ENCODE measurements around the gene ZNRF1. TPM values are rescaled to one million over a fixed set of nuclear protein-coding genes. Genes with fewer than 3 reads are reported as not detected.

The ZNRF1 gene
- total and polyA plus RNA-seq, 2 of the 8 experiments (the other 6 are each of a cell fraction or from before 2014, with no cell fraction given): 33.5 to 52.9 TPM

DNA sequence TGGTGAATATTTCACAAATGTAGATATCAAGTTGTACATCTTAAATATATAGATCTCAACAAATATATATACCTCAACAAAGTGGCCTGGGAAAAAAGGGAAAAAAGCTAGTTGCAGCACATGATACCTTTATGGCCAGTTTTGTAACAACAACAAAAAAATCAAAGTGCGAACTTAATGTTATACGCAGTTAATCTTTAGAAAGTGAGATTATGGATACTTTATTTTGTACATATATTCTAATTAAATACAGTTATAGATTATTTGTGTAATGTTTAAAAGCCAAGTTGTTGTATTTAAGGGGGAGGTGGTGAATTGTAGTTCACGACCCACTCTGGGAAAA is 149.1 kb downstream of the ZNRF1 start (continued):
- TF ChIP-seq, protein P1, sequence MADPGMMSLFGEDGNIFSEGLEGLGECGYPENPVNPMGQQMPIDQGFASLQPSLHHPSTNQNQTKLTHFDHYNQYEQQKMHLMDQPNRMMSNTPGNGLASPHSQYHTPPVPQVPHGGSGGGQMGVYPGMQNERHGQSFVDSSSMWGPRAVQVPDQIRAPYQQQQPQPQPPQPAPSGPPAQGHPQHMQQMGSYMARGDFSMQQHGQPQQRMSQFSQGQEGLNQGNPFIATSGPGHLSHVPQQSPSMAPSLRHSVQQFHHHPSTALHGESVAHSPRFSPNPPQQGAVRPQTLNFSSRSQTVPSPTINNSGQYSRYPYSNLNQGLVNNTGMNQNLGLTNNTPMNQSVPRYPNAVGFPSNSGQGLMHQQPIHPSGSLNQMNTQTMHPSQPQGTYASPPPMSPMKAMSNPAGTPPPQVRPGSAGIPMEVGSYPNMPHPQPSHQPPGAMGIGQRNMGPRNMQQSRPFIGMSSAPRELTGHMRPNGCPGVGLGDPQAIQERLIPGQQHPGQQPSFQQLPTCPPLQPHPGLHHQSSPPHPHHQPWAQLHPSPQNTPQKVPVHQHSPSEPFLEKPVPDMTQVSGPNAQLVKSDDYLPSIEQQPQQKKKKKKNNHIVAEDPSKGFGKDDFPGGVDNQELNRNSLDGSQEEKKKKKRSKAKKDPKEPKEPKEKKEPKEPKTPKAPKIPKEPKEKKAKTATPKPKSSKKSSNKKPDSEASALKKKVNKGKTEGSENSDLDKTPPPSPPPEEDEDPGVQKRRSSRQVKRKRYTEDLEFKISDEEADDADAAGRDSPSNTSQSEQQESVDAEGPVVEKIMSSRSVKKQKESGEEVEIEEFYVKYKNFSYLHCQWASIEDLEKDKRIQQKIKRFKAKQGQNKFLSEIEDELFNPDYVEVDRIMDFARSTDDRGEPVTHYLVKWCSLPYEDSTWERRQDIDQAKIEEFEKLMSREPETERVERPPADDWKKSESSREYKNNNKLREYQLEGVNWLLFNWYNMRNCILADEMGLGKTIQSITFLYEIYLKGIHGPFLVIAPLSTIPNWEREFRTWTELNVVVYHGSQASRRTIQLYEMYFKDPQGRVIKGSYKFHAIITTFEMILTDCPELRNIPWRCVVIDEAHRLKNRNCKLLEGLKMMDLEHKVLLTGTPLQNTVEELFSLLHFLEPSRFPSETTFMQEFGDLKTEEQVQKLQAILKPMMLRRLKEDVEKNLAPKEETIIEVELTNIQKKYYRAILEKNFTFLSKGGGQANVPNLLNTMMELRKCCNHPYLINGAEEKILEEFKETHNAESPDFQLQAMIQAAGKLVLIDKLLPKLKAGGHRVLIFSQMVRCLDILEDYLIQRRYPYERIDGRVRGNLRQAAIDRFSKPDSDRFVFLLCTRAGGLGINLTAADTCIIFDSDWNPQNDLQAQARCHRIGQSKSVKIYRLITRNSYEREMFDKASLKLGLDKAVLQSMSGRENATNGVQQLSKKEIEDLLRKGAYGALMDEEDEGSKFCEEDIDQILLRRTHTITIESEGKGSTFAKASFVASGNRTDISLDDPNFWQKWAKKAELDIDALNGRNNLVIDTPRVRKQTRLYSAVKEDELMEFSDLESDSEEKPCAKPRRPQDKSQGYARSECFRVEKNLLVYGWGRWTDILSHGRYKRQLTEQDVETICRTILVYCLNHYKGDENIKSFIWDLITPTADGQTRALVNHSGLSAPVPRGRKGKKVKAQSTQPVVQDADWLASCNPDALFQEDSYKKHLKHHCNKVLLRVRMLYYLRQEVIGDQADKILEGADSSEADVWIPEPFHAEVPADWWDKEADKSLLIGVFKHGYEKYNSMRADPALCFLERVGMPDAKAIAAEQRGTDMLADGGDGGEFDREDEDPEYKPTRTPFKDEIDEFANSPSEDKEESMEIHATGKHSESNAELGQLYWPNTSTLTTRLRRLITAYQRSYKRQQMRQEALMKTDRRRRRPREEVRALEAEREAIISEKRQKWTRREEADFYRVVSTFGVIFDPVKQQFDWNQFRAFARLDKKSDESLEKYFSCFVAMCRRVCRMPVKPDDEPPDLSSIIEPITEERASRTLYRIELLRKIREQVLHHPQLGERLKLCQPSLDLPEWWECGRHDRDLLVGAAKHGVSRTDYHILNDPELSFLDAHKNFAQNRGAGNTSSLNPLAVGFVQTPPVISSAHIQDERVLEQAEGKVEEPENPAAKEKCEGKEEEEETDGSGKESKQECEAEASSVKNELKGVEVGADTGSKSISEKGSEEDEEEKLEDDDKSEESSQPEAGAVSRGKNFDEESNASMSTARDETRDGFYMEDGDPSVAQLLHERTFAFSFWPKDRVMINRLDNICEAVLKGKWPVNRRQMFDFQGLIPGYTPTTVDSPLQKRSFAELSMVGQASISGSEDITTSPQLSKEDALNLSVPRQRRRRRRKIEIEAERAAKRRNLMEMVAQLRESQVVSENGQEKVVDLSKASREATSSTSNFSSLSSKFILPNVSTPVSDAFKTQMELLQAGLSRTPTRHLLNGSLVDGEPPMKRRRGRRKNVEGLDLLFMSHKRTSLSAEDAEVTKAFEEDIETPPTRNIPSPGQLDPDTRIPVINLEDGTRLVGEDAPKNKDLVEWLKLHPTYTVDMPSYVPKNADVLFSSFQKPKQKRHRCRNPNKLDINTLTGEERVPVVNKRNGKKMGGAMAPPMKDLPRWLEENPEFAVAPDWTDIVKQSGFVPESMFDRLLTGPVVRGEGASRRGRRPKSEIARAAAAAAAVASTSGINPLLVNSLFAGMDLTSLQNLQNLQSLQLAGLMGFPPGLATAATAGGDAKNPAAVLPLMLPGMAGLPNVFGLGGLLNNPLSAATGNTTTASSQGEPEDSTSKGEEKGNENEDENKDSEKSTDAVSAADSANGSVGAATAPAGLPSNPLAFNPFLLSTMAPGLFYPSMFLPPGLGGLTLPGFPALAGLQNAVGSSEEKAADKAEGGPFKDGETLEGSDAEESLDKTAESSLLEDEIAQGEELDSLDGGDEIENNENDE (IDR thresholded peaks at IDR 0.05; ENCODE audit: insufficient replicate concordance, low read length): no peak
- TF ChIP-seq JUND (IDR thresholded peaks at IDR 0.05; ENCODE audit: low read length) (no peak), MAFK (IDR thresholded peaks at IDR 0.05; ENCODE audit: low read depth, low read length) (no peak), POLR2A (IDR thresholded peaks at IDR 0.05; ENCODE audit: control extremely low read depth in 1 of 2, low read depth in 2 of 2, low read length in 2 of 2) (no peak), JUN (IDR thresholded peaks at IDR 0.05; ENCODE audit: low read depth, low read length) (no peak), BCL11A (IDR thresholded peaks at IDR 0.05; ENCODE audit: low read depth in 2 of 2, low read length in 2 of 2) (no peak)
- TF ChIP-seq, protein P2, sequence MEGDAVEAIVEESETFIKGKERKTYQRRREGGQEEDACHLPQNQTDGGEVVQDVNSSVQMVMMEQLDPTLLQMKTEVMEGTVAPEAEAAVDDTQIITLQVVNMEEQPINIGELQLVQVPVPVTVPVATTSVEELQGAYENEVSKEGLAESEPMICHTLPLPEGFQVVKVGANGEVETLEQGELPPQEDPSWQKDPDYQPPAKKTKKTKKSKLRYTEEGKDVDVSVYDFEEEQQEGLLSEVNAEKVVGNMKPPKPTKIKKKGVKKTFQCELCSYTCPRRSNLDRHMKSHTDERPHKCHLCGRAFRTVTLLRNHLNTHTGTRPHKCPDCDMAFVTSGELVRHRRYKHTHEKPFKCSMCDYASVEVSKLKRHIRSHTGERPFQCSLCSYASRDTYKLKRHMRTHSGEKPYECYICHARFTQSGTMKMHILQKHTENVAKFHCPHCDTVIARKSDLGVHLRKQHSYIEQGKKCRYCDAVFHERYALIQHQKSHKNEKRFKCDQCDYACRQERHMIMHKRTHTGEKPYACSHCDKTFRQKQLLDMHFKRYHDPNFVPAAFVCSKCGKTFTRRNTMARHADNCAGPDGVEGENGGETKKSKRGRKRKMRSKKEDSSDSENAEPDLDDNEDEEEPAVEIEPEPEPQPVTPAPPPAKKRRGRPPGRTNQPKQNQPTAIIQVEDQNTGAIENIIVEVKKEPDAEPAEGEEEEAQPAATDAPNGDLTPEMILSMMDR (IDR thresholded peaks at IDR 0.05; ENCODE audit: control extremely low read depth in 1 of 3, insufficient read depth in 1 of 3, low read depth in 1 of 3, low read length in 3 of 3): no peak

Data from H1 (cell line).